Smooth muscle cell (in vitro differentiated cells): ENCODE measurements around the gene ALX4. TPM values are rescaled to one million over a fixed set of nuclear protein-coding genes. Genes with fewer than 3 reads are reported as not detected.

Source experiments
- DNase-seq: peaks from one replicate; lab custom pipeline; 2025; ENCODE audit not compliant: unreplicated experiment; lab: John Stamatoyannopoulos, UW
- H2AFZ ChIP-seq: fragments of 200-600 bp; sonication (generic); 2 replicates; pipeline ENCODE4 v1.6.0; 2016; ENCODE audit warnings: antibody characterized with exemption, low read depth, mild to moderate bottlenecking
- H3F3A ChIP-seq: fragments of 200-600 bp; sonication (generic); 2 replicates; pipeline ENCODE4 v1.6.0; 2017; ENCODE audit warnings: antibody characterized with exemption, low read depth
- H3K27ac ChIP-seq: fragments of 200-600 bp; sonication (generic); 2 replicates; pipeline ENCODE4 v1.5.1; 2016; ENCODE audit warnings: low read depth, mild to moderate bottlenecking
- H3K27me3 ChIP-seq: fragments of 200-600 bp; sonication (generic); 2 replicates; pipeline ENCODE4 v1.6.1; 2016; ENCODE audit warnings: low read depth, mild to moderate bottlenecking
- H3K36me3 ChIP-seq: fragments of 200-600 bp; sonication (generic); 2 replicates; pipeline ENCODE4 v1.5.1; 2016; ENCODE audit warnings: low read depth
- H3K4me1 ChIP-seq: fragments of 200-600 bp; sonication (generic); 2 replicates; pipeline ENCODE4 v1.5.1; 2016; ENCODE audit warnings: low read depth
- H3K4me2 ChIP-seq: fragments of 200-600 bp; sonication (generic); 2 replicates; pipeline ENCODE4 v1.6.0; 2016; ENCODE audit warnings: mild to moderate bottlenecking
- H3K4me3 ChIP-seq: fragments of 200-600 bp; sonication (generic); 2 replicates; pipeline ENCODE4 v1.5.1; 2016; ENCODE audit warnings: mild to moderate bottlenecking
- H3K79me2 ChIP-seq: fragments of 200-600 bp; sonication (generic); 2 replicates; pipeline ENCODE4 v1.6.0; 2016; ENCODE audit warnings: low read depth, mild to moderate bottlenecking
- H3K9ac ChIP-seq: fragments of 200-600 bp; sonication (generic); 2 replicates; pipeline ENCODE4 v1.6.0; 2016; ENCODE audit warnings: low read depth
- H3K9me3 ChIP-seq: fragments of 200-600 bp; sonication (generic); replicated peaks from 2 replicates; pipeline ENCODE4 v1.5.1; 2016; ENCODE audit warnings: low read depth
- H4K20me1 ChIP-seq: fragments of 200-600 bp; sonication (generic); 2 replicates; pipeline ENCODE4 v1.6.0; 2016; ENCODE audit warnings: low read depth
- CTCF ChIP-seq: fragments of 200-600 bp; sonication (generic); IDR thresholded peaks from 2 replicates; pipeline ENCODE4 v1.5.1; 2017; ENCODE audit warnings: borderline replicate concordance, mild to moderate bottlenecking, antibody characterized with exemption; ENCODE audit not compliant: insufficient read depth, poor library complexity, severe bottlenecking
- WGBS: methylation state at CpG from one replicate; pipeline ENCODE4 v1.1.7; 2016; ENCODE audit warnings: low lambda C conversion rate; 5-methylcytosine and 5-hydroxymethylcytosine counted together
- polyA plus RNA-seq: library from polyadenylated mRNA; unstranded; fragments of >200 nt; fragmentation: Nextera tagmentation; extraction: Ambion mirVana; gene quantifications from 2 replicates; pipeline ENCODE4 v1.2.1, GENCODE V29; 2016
- total RNA-seq: library from RNA; depleted of rRNA; stranded (reverse); fragments of >200 nt; gene quantifications from 2 replicates; pipeline ENCODE4 v1.2.3, GENCODE V29; 2014

Gene ALX4
- total and polyA plus RNA-seq, 2 experiments from 2014 or later = not detected

- Histone ChIP-seq H3K4me3 (no peak overlapping the region), H3K9ac (no peak overlapping the region), H3K27me3 (no peaks in the 10 kb centered on the region), H3K27ac (no peak overlapping the region), H2AFZ (no peak overlapping the region), H3K79me2 (no peaks in the 10 kb centered on the region), H4K20me1 (no peaks in the 10 kb centered on the region), H3F3A (no peaks in the 10 kb centered on the region), H3K4me2 (no peak overlapping the region), H3K4me1 (no peaks in the 10 kb centered on the region), H3K9me3 (no peaks in the 10 kb centered on the region), H3K36me3 (no peaks in the 10 kb centered on the region)
- no peak for DNase-seq
- WGBS = 85% methylated on average over 1 of the region's 1 CpG
- no peak for TF ChIP-seq CTCF
Measured at GRCh38 chr11:44213148-44213547, 96.8 kb downstream of the ALX4 start.

- Histone ChIP-seq H3K4me2 (no peak overlapping the region), H3K79me2 (no peaks in the 10 kb centered on the region), H2AFZ (no peak overlapping the region), H3F3A (no peaks in the 10 kb centered on the region), H3K27ac (no peak overlapping the region), H3K4me3 (no peak overlapping the region), H4K20me1 (no peaks in the 10 kb centered on the region), H3K36me3 (no peaks in the 10 kb centered on the region), H3K27me3 (no peaks in the 10 kb centered on the region), H3K9me3 (no peaks in the 10 kb centered on the region), H3K9ac (no peak overlapping the region), H3K4me1 (no peaks in the 10 kb centered on the region)
- no peak for DNase-seq
- TF ChIP-seq CTCF = no peak
- WGBS = 97% methylated on average over 6 of the region's 6 CpGs
Measured at GRCh38 chr11:44212128-44212527, 97.8 kb downstream of the ALX4 start.

Other genes starting within 250 kb of the ALX4 start
- 1.6 and 3.5 TPM in 2 replicates for gene ACCS, start 243.9 kb downstream of the ALX4 start, total RNA-seq
- 4.1 and 11.3 TPM in 2 replicates for gene ACCS, start 243.9 kb downstream of the ALX4 start, polyA plus RNA-seq
- 128 and 144 TPM in 2 replicates for gene EXT2, start 214.5 kb downstream of the ALX4 start, total RNA-seq
- 64.3 and 87.6 TPM in 2 replicates for gene EXT2, start 214.5 kb downstream of the ALX4 start, polyA plus RNA-seq